Germinal center (tissue), 1 donor: ENCODE measurements around the gene PLAA.
A peak's percentile ranks its signal among the peaks of the same experiment; 100 is the strongest.
"Not testable (repeated sequence)": the region's sequence is repeated elsewhere in the genome, so short reads cannot be mapped to it uniquely, and the experiment has no call there.

Experiments used
- DNase-seq: peaks from one replicate; pipeline ENCODE4 v3.0.0; 2012; ENCODE audit warnings: mixed read lengths, low spot score

The PLAA gene

GRCh38 chr9:26928902-26929495, 18.0 kb downstream of the PLAA start:
- DNase-seq = no peak

- DNase-seq = no peak
Measured at GRCh38 chr9:26925609-26926008, 21.4 kb downstream of the PLAA start.

GRCh38 chr9:26919698-26920097, 27.3 kb downstream of the PLAA start:
- DNase-seq = no peak

GRCh38 chr9:26913138-26913668, 33.8 kb downstream of the PLAA start:
- DNase-seq = no peak

GRCh38 chr9:26904671-26905070, 42.4 kb downstream of the PLAA start:
- no peak for DNase-seq

- no peak for DNase-seq
Measured at GRCh38 chr9:26904070-26904469, 43.0 kb downstream of the PLAA start.

GRCh38 chr9:26893030-26893676, 53.9 kb downstream of the PLAA start:
- DNase-seq = no peak

GRCh38 chr9:26892251-26893029, 54.6 kb downstream of the PLAA start, which contains the start of gene CAAP1:
Gene CAAP1, minus strand, starts transcription at chr9:26892802. Its CDS starts 87 bp downstream, at chr9:26892715.
- peak; percentile 93 for DNase-seq

- peak; percentile 4 for DNase-seq
Measured at GRCh38 chr9:26891726-26892125, 55.3 kb downstream of the PLAA start.

- DNase-seq = no peak
Measured at GRCh38 chr9:26888271-26888670, 58.8 kb downstream of the PLAA start.

- no peak for DNase-seq
Measured at GRCh38 chr9:26882154-26882553, 64.9 kb downstream of the PLAA start.

- no peak for DNase-seq
Measured at GRCh38 chr9:26880262-26880661, 66.8 kb downstream of the PLAA start.

- not testable (repeated sequence) for DNase-seq
Measured at GRCh38 chr9:26875155-26875554, 71.9 kb downstream of the PLAA start.

- DNase-seq = no peak
Measured at GRCh38 chr9:26870292-26870691, 76.8 kb downstream of the PLAA start.

GRCh38 chr9:26863074-26863473, 84.0 kb downstream of the PLAA start:
- no peak for DNase-seq

GRCh38 chr9:26856413-26857032, 90.5 kb downstream of the PLAA start:
- DNase-seq = peak; percentile 22
